Stomach (tissue), 9 donors: ENCODE measurements around the gene CGB1. TPM values are rescaled to one million over a fixed set of nuclear protein-coding genes. Genes with fewer than 3 reads are reported as not detected.

Experiments
- DNase-seq, 2 donors: peaks; one replicate each; pipeline versions ENCODE4 v3.0.0 to v3.0.0-alpha.2; 2013 to 2019
- H3K27ac ChIP-seq, 5 donors: fragments of 200-600 bp in 4 of 5; sonication (generic) in 4 of 5; one replicate each; pipeline ENCODE4 v1.5.1; 2013 to 2019; ENCODE audit warnings: mild to moderate bottlenecking in 1 of 5, moderate library complexity in 1 of 5
- H3K27me3 ChIP-seq, 3 donors: fragments of 200-600 bp; sonication (generic); one replicate each; pipeline ENCODE4 v1.5.1; 2017 to 2019; ENCODE audit warnings: mixed run types in 1 of 3
- H3K36me3 ChIP-seq, 4 donors: fragments of 200-600 bp; sonication (generic); 1 replicate in 3 of 4; 2 replicates in 1 of 4; pipeline ENCODE4 v1.5.1; 2016 to 2019
- H3K4me1 ChIP-seq, 4 donors: fragments of 200-600 bp; sonication (generic); one replicate each; pipeline ENCODE4 v1.5.1; 2016 to 2019
- H3K4me3 ChIP-seq, 4 donors: fragments of 200-600 bp; sonication (generic) in 3 of 4; one replicate each; pipeline ENCODE4 v1.5.1; 2016 to 2019; ENCODE audit warnings: mild to moderate bottlenecking in 1 of 4
- H3K9me3 ChIP-seq, 4 donors: fragments of 200-600 bp; sonication (generic); one replicate each; pipeline ENCODE4 v1.5.1; 2016 to 2019
- EP300 ChIP-seq: sonication (generic); formaldehyde crosslinking; IDR thresholded peaks from one replicate; pipeline ENCODE4 v1.6.1; 2017; ENCODE audit warnings: antibody characterized with exemption
- POLR2A ChIP-seq, 4 donors: fragments of 450-650 bp; IDR thresholded peaks; one replicate each; pipeline ENCODE4 v1.6.1; 2016; ENCODE audit warnings: antibody characterized with exemption in 4 of 4, control low read depth in 2 of 4, mild to moderate bottlenecking in 1 of 4, moderate library complexity in 1 of 4
- POLR2AphosphoS5 ChIP-seq, 3 donors: sonication (generic); formaldehyde crosslinking; IDR thresholded peaks; one replicate each; pipeline ENCODE4 v1.6.1; 2016; ENCODE audit warnings: antibody characterized with exemption in 3 of 3
- WGBS, 5 donors: extraction: QIAGEN DNeasy Blood & Tissue Kit in 3 of 5; methylation state at CpG; one replicate each; pipeline versions ENCODE4 v1.1.5 to v1.1.7; 2013 to 2018; 5-methylcytosine and 5-hydroxymethylcytosine counted together
- intact Hi-C: fragments of 100-400 bp; cut with DNase I; formaldehyde crosslinking; loops from one replicate; pipeline ENCODE4 v1.15.1; 2023; ENCODE audit warnings: low total_unique reads
- polyA plus RNA-seq, 3 donors: library from polyadenylated mRNA; stranded (reverse); fragments of 200-250 nt; gene quantifications; one replicate each; pipeline ENCODE4 v1.2.3, GENCODE V29; 2013
- total RNA-seq, 5 donors: library from RNA; depleted of rRNA; stranded (reverse); fragments of >200 nt; gene quantifications; one replicate each; pipeline versions ENCODE4 v1.1.0 to v1.2.3, GENCODE V29; 2014 to 2016
- TF ChIP-seq, protein P1 (sequence below), 7 experiments: fragments of 450-650 bp in 4 of 7; fragments of 200-600 bp in 3 of 7; sonication (generic) in 3 of 7; IDR thresholded peaks; one replicate each; pipeline ENCODE4 v1.5.1; 2016 to 2019; ENCODE audit warnings: antibody characterized with exemption in 7 of 7, control low read depth in 2 of 7, mild to moderate bottlenecking in 1 of 7
- donor health status: healthy with polysubstance abuse.
- donor health status: Bipolar disorder and iron deficiency.
- donor health status: healthy.

Gene CGB1
- total and polyA plus RNA-seq, 8 donors = not detected

DNA sequence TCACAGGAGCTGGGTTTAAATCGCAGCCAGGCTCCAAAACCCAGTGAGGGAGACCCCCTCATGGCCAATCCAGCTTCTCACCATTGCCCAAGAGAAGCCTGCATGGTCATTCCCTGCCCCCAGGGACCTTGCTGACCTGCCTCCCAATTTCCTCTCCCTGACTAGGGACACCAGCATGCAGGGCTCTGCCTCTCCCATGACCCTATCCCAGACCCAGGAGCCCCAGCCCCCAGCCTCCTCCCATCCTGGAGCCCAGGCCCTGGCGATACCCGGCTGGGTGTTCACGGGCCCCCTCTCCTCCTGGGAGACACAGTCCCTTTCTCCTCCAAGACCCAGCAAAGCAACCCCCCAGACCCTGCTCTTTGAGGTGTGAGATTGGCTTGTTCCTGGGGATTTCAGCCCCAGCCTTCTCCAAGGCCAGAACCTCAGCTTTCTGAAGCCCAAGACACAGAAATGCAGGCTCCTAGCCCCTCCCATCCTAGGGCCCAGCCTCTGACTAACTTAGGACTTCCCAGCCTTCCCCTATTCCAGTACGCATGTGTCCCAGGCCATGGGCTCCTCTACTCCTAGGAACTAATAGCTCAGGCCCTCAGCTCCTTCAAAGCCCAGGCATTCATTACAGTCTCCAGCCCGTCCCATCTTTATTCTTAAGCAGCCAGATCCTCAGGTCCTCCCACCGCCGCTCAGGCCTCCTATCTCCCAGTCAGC, 44.7 kb downstream of the CGB1 start:
- intact Hi-C loops = no loop called here
- H3K27me3 ChIP-seq = no peaks in the 10 kb centered on the region

DNA sequence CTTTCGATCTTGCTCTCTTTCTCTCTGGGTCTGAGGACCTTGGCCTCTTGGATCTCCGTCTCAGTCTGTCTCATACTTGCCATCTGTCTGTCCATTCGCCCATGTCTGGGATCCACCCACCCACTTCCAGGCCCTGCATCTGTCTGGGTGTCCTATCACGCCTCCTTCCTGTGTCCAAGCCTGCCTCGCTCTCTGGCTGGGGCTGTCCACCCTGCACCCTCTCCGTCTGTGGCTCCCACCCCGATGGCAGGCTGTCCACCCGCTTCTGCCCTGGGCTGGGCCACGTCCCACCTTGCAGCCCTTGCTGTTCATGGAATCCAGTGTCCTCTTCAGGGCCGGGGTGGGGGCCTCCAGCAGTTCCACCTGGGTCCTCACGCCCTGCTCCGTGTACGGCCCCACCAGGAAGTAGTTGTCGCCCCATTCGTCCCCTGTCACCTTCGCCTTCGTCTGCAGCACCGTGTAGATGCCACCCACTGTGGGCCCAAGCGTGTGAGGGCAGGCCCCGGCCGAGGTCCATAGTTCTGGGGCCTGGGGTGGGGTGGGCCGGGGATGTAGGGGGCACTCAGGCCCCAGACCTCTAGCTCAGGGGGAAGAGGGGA, 45.6 kb downstream of the CGB1 start:
- WGBS, 5 donors = 82 to 91% (median 86%) methylated on average over 18 to 22 of the region's 22 CpGs
- no peak for DNase-seq
- Histone ChIP-seq H3K27me3 (no peaks in the 10 kb centered on the region), H3K4me1 (peaks cover 32 to 47% (median 42%) of the 10 kb centered on the region in 4 donors), H3K9me3 (no peaks in the 10 kb centered on the region), H3K27ac (peak overlapping the region in 4 of 5 donors; percentile 85 to 96 (median 94)), H3K36me3 (peaks cover 19 to 51% (median 45%) of the 10 kb centered on the region in 4 donors), H3K4me3 (peak overlapping the region; percentile 57 to 81 (median 71))
- intact Hi-C loops = no loop called here
- TF ChIP-seq EP300 (no peak), POLR2A (IDR thresholded peaks at IDR 0.05) (no peak), POLR2AphosphoS5 (IDR thresholded peaks at IDR 0.05) (no peak)
- TF ChIP-seq, protein P1, sequence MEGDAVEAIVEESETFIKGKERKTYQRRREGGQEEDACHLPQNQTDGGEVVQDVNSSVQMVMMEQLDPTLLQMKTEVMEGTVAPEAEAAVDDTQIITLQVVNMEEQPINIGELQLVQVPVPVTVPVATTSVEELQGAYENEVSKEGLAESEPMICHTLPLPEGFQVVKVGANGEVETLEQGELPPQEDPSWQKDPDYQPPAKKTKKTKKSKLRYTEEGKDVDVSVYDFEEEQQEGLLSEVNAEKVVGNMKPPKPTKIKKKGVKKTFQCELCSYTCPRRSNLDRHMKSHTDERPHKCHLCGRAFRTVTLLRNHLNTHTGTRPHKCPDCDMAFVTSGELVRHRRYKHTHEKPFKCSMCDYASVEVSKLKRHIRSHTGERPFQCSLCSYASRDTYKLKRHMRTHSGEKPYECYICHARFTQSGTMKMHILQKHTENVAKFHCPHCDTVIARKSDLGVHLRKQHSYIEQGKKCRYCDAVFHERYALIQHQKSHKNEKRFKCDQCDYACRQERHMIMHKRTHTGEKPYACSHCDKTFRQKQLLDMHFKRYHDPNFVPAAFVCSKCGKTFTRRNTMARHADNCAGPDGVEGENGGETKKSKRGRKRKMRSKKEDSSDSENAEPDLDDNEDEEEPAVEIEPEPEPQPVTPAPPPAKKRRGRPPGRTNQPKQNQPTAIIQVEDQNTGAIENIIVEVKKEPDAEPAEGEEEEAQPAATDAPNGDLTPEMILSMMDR (IDR thresholded peaks at IDR 0.05) = no peak

More for the DNA sequence above, 44.7 kb downstream of the CGB1 start:
- WGBS, 5 donors = 5 to 24% (median 17%) methylated on average over 7 to 8 of the region's 8 CpGs
- H3K9me3 ChIP-seq = no peaks in the 10 kb centered on the region
- peak overlapping the region; percentile 85 to 96 (median 94) for H3K27ac ChIP-seq
- H3K4me3 ChIP-seq = peak overlapping the region; percentile 57 to 81 (median 71)
- H3K4me1 ChIP-seq = peaks cover 32 to 47% (median 42%) of the 10 kb centered on the region in 4 donors
- H3K36me3 ChIP-seq = peaks cover 15 to 42% (median 36%) of the 10 kb centered on the region in 4 donors
- TF ChIP-seq POLR2A (IDR thresholded peaks at IDR 0.05) = no peak
- TF ChIP-seq, protein P1 (IDR thresholded peaks at IDR 0.05) = no peak
- peak; percentile 57 to 87 (median 60) for TF ChIP-seq POLR2AphosphoS5 (IDR thresholded peaks at IDR 0.05)
- no peak for TF ChIP-seq EP300
- DNase-seq = peak; percentile 65 to 87

DNA sequence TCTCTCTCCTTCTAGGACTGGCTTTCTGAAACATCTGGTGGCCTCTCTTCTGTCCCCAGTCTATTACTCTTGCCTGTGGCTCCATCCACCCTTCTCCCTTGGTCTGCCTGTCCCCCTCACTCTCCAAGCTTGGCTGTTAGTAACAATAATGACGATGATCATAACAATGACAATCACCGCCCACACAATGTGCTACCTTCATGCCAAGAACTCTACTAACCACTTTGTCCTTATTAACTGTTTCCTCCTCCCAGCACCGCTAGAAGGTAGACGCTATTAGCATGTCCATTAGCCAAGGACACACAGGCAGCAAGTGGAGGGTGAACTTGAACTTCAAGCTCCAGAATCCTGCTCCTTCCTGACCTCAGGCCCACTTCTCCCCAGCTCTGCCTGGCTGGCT, 46.3 kb downstream of the CGB1 start:
- intact Hi-C loops = no loop called here
- no peaks in the 10 kb centered on the region for H3K9me3 ChIP-seq
- 74 to 90% (median 76%) methylated on average over 4 of the region's 4 CpGs for WGBS, 5 donors
- H3K27me3 ChIP-seq = no peaks in the 10 kb centered on the region
- H3K4me3 ChIP-seq = no peak overlapping the region
- no peak for TF ChIP-seq POLR2A (IDR thresholded peaks at IDR 0.05)
- TF ChIP-seq, protein P1 (IDR thresholded peaks at IDR 0.05) = no peak
- no peak for TF ChIP-seq EP300
- TF ChIP-seq POLR2AphosphoS5 (IDR thresholded peaks at IDR 0.05) = no peak
- no peak for DNase-seq
- peaks cover 22 to 58% (median 52%) of the 10 kb centered on the region in 4 donors for H3K36me3 ChIP-seq
- H3K27ac ChIP-seq = peak overlapping the region in 2 of 5 donors; percentile 56 to 96
- H3K4me1 ChIP-seq = peaks cover 32 to 45% (median 40%) of the 10 kb centered on the region in 4 donors

DNA sequence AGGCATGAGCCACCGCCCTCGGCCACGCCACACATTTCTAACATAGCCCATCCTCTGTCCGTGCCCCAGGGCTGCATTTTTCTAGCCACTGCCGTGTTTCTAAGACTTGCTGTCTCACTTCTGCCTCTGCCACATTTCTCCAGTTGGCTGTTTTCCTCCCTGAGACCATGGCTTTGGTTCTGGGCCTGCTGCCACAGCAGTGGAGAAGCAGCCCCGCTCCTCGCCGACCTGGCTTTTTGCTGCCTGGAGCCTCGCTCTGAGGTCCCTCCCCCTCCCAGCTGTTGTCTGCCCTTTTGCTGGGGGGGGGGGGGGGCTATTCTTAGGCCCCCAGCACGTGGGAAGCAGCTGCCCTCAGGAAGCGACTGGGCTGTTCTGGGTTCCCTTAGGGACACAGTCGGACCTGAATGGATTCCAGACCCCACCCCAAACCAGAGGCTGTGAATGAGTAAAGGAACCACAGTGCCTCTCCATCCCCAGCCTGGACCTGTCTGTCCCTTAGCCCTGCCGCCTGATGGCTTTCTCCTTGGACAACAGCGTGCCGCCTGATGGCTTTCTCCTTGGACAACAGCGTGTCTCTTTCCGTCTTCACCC, 46.9 kb downstream of the CGB1 start:
- Histone ChIP-seq H3K4me3 (no peak overlapping the region), H3K9me3 (no peaks in the 10 kb centered on the region), H3K27ac (peak overlapping the region in 1 of 5 donors; percentile 56), H3K27me3 (no peaks in the 10 kb centered on the region), H3K36me3 (peaks cover 28 to 64% (median 58%) of the 10 kb centered on the region in 4 donors), H3K4me1 (peaks cover 28 to 39% (median 36%) of the 10 kb centered on the region in 4 donors)
- intact Hi-C loops = no loop called here
- 81 to 88% (median 85%) methylated on average over 16 to 17 of the region's 17 CpGs for WGBS, 5 donors
- DNase-seq = no peak
- no peak for TF ChIP-seq POLR2AphosphoS5 (IDR thresholded peaks at IDR 0.05)
- TF ChIP-seq, protein P1 (IDR thresholded peaks at IDR 0.05) = no peak
- no peak for TF ChIP-seq EP300
- TF ChIP-seq POLR2A (IDR thresholded peaks at IDR 0.05) = no peak
